Left renal pelvis (tissue), 4 donors: ENCODE results near the gene IFFO2. TPM values are rescaled to one million over a fixed set of nuclear protein-coding genes. Genes with fewer than 3 reads are reported as not detected.

ENCODE experiments used
- DNase-seq, 4 donors: peaks; one replicate each; pipeline ENCODE4 v3.0.0-alpha.2; 2013; ENCODE audit warnings: low read depth in 4 of 4, low spot score in 3 of 4
- polyA plus RNA-seq, 4 donors: library from polyadenylated mRNA; unstranded; fragments of 120-200 nt; gene quantifications; one replicate each; pipeline ENCODE4 v1.2.1, GENCODE V29; 2013; ENCODE audit not compliant: insufficient read length in 4 of 4

IFFO2 gene
- polyA plus RNA-seq, 4 donors: 8.7 to 28.7 (median 23.9) TPM

GRCh38 chr1:18939398-18940302, 16.8 kb downstream of the IFFO2 start:
- DNase-seq: no peak

DNA sequence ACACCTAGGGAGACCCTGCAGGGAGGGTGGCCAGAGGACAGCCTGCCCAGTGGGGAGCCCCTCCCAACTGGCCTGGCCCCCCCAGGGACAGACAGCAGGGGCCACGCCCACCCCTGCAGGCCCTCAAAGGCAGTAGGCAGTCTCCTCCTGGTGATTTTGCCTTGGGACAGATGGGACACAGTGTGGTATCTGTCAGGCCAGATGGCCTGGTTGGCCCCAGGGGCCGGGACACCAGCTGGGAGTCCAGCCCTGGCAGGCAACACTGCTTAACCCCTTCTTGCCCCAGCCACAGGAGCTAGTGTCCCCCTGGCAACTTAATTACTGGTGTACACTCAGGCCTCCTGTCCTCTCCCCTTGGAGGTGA, 17.8 kb downstream of the IFFO2 start:
- DNase-seq: no peak

DNA sequence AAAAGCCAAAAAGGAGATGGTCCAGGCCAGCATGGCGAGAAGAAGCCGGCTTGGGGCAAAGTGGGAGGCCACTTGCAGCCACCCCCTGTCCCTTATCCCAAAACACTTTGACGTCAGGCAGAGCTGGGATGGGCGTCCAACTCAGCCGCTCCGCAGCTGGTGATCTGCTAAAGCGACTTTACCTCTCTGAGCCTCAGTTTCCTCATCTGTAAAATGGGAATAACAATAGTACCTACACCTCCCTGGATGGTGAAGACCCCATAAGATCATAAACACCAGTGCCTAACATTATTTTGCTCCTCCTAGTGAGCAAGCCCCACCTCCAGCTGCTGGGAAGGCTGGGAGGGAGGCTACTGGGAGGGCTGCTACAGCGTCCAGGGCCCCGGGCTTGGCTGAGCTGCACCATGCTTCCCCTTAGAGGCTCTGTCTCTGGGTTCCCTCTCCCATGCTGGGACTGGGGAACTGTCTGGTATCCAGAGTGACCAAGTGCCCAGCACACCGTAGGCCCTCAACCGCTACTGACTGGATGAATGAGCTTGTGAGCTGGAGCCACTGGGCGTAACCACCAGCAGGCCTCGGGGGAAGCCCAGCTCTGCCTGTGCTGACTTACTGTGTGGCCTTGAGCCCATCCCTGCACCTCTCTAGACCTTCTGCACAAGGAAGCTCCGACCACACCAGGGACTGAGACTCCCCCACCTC, 18.3 kb downstream of the IFFO2 start:
- no peak for DNase-seq

- no peak for DNase-seq
Measured at GRCh38 chr1:18937539-18937938, 18.9 kb downstream of the IFFO2 start.

DNA sequence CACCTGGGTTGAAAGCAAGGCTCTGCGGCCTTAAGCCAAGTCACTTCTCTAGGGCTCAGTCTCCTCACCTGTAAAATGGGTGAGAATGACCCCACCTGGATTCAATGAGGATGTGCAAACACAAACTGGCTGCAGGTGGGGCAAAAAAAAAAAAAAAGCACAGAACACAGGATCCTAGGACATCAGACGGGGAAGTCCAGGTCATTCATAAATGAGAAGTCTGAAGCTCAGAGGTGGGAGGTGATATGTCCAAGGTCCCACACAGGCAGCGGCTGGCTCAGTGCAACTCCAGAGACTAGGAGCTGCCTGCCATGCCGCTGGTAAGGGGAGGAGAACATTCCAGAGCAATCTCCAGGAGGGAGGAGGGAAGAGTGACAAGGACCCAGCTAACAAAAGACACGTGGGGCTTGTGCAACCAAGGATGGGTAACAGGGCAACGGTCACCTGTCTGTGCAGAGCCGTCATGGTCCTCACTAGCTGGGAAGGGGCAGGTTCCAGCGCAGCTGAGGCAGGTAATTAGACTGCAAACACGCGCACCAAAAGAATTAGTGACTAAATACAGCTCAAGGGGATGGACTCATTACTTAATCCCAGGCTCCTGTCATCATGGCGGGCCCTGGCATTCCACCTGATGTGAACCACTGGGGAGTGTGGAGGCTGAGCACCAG, 19.5 kb downstream of the IFFO2 start:
- no peak for DNase-seq

DNA sequence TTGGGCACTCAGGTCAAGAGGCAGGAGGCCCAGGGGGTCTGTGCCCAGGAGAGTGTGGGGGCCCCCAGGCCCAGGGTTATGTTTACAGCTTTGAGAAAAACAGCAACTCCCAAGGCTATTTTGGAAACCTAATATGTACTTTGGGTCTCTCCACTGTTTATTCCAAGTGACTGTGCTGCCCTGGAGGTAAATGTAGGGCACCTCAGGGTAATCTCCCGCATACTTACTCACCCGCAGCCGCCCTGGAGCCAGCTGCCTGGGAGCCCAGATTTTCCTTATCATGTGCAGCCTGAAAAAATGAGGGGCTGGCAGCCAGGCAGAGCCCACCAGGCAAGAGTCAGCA, 20.0 kb downstream of the IFFO2 start:
- no peak for DNase-seq

- no peak for DNase-seq
Measured at GRCh38 chr1:18934205-18935000, 22.1 kb downstream of the IFFO2 start.

DNA sequence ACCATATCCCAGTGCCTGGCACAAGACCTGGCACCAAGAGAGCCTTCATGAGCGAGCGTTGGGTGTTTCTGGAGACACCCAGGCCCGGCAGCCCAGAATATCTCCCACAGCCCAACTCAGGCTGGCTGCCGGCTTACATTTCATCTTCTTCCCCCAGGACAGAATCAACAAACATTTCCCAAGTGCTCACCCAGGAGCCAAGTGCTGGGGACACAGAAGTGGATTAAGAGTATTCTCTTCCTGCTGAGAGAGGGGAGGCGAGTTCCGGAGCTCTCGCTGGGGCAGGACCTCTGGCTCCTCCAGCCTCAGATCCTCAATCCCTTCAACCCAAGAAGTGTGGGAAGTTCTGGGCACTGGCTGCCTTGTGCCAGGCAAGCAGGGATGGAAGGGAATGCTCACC, 23.6 kb downstream of the IFFO2 start:
- DNase-seq: no peak

GRCh38 chr1:18932387-18932786, 24.1 kb downstream of the IFFO2 start:
- no peak for DNase-seq

DNA sequence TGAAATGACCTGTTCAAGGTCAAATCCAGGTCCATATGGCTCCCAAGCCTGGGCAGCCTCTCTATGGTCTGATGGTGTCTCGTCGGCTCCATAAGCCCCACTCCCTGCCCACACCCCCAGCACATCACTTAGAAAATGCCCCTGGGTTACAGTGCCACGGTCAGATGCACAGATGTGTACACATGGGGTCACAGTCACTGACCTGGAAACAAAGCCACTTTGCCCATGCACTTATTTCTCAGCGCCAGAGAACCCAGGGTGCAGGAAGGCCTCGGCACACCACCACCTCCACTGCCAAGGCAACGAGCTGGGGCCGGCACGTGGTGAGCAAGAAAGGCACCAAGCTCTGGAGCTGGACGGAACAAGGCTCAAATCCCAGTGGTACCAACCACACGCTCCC, 24.7 kb downstream of the IFFO2 start:
- no peak for DNase-seq

DNA sequence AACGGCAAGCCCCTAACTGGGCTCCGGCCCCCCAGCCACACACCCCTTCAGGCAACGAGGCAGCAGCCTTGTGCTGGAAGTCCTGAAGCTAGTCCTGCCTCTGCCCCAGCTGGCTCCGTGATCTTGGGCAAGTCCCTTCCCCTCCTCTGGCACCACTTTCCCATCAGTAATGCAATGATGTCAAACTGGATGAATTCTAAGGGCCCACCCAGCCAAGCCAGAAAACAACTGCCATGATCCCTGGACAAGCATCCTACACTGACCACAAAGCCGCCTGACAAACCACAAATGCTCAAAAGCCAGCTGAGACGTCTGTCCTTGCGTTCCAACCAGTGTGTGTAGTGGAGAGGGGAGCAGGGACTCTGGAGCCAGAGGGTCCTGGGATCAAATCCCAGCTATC, 26.8 kb downstream of the IFFO2 start:
- DNase-seq: no peak

DNA sequence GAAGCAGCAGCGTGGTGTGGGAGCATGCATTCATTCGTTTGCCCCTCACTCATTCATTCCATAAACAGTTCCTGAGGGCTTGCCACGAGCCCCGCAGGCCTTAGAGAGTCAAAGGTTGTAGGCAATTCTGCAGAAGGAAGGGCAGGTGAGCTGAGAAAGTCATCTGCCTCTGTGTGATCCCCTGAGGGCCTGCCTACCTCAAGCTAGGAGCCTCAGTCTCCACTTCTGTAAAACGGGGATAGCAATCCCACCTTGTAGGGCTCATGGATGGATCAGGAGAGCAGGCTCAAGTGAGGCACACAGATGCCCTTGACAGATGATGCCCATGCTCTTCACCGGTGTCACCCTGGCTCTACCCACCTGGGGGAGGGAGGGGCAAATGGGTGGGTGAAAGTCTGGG, 27.5 kb downstream of the IFFO2 start:
- DNase-seq: no peak

DNA sequence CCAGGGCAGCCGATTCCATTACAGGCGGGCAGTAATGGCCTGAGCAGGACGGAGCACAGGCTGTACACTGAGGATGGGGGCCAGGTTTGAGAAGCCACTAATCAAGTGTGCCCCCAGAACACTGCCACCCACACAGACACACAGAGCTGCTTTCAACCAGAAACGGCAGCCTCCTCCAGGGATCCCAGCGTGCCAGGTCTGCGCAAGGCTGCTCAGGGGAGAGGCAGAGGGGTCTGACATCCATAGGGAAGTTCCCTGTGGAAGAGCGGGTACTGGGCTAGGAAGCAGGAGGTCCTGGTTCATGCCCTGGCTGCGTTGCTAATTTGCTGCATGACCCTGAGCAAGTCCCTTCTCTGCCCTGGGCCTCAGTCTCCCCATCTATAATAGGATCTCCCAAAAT, 28.1 kb downstream of the IFFO2 start:
- DNase-seq: no peak

- DNase-seq: no peak
Measured at GRCh38 chr1:18927654-18928272, 28.7 kb downstream of the IFFO2 start.

DNA sequence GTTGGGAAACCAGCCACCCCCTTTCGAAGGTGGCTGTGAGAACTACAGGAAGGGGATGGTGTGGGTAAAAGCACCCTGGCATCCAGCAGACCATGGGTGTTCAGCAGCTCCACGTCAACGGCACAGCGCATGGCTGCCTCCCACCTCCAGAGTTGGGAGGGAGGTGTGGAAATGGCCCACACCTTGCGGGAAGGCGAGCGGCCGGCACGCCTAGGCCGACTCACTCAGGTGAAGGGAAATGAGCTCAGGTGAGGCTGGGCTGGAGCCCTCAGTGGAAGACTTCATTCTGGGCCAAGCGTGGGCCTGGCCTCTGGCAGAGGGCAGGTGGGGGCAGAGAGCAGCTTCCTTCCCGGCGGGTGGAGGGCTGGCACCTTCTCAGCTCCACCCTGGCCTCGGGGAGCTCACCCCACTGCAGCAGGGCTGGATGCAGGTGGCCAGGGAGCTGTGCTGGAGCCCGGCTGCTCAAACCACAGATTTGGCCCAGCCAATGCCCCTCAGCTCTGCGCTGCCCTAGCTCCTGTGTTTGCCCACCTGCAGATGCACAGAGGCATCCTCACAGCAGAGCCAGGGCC, 29.3 kb downstream of the IFFO2 start:
- no peak for DNase-seq

DNA sequence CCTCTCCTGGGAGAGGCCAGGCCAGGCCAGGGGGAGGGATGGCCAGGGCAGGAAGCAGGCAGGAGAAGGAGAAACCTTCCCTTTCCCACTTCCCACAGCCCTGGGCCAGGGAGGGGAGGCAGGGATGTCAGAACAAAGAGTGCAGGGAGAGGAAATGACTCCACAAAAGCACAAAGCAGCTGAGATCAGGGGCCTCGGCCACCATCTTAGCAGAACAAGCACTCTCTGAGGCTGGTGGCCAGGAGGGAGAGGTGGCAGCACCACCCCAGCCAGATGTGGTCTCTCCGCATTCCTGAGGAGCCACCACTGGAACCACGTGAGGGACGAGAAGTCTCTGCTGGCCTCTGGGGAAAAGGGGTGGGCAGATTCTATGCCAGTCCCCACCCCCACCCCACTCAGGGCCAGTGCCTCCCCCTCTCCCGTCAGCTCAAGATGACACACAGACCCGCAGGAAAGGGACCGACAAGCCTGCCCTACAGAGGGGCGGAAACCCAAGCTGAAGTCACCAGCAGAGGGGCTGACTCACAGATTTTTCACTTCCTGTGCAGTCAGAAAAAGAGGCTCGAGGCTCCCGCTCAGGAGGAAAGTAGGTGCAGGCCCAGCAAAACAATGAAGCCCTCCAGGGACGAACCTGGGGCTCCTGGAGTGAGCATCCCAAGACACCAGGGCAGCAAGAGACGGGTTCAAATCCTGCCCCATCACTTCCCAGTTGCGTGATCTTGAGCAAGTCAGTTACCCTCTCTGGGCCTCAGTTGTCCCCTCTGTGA, 30.0 kb downstream of the IFFO2 start:
- no peak for DNase-seq

- DNase-seq: no peak
Measured at GRCh38 chr1:18925279-18925678, 31.2 kb downstream of the IFFO2 start.

DNA sequence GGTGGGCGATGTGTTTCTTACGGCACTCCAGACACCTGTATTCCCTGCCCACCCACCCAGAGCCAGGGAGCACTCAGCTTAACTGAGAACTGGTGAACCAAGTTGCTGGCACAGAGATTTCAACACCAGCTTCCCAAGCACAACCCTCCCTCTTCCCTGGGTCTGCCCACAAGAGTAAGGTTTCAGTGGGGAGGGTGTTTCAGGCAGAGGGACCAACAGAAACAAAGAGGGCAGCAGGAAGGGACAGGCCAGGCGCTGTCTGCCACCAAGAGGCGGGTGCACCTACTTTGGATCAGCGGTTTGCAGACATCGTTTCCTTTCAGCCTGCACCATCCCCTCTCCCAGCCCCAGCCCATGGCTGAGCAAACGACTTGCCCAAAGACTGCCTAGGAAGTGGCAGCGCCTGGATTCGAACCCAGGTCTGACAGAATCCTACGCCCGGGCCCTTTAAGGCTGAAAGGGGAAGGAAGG, 32.2 kb downstream of the IFFO2 start:
- DNase-seq: no peak

GRCh38 chr1:18923756-18924211, 32.7 kb downstream of the IFFO2 start:
- DNase-seq: no peak
